HG03159 (cell line): ENCODE measurements around the gene FAM180B.
"Not testable (repeated sequence)": the region's sequence is repeated elsewhere in the genome, so short reads cannot be mapped to it uniquely, and the experiment has no call there.

Source experiments
- ATAC-seq: cut with Tn5 transposase; IDR thresholded peaks from one replicate; pipeline ENCODE4 v1.9.1; 2021; ENCODE audit warnings: mild to moderate bottlenecking, moderate library complexity; ENCODE audit not compliant: unreplicated experiment

The FAM180B gene, protein sequence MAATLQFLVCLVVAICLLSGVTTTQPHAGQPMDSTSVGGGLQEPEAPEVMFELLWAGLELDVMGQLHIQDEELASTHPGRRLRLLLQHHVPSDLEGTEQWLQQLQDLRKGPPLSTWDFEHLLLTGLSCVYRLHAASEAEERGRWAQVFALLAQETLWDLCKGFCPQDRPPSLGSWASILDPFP

GRCh38 chr11:47586098-47586855 lies at the start of gene FAM180B:
Gene FAM180B, plus strand, starts transcription at chr11:47586678. Its CDS starts 91 bp downstream, at chr11:47586769.
- no peak for ATAC-seq

DNA sequence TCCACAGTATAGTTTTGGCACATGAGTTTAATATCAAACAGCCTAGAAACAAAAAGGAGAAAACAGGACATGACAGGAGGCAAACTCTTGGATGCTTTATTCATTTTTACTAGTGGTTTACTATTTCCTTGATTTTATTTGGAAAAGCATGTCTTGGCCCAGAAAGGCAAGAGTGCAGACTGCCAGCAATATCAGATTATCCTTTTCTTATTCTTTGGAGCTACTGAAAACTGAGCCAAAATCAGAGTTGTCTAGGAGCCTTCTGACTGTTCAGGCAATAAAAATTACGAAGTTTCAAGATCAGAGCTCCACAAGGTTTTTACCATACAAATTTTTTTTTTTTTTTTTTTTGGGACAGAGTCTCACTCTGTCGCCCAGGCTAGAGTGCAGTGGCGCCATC lies 49.6 kb upstream of the FAM180B start:
- ATAC-seq, result no peak

GRCh38 chr11:47538741-47539565 lies 47.5 kb upstream of the FAM180B start:
- ATAC-seq, result no peak

GRCh38 chr11:47539681-47540039 lies 46.8 kb upstream of the FAM180B start:
- ATAC-seq, result no peak

- no peak for ATAC-seq
Observed at GRCh38 chr11:47541070-47541469, 45.4 kb upstream of the FAM180B start.

DNA sequence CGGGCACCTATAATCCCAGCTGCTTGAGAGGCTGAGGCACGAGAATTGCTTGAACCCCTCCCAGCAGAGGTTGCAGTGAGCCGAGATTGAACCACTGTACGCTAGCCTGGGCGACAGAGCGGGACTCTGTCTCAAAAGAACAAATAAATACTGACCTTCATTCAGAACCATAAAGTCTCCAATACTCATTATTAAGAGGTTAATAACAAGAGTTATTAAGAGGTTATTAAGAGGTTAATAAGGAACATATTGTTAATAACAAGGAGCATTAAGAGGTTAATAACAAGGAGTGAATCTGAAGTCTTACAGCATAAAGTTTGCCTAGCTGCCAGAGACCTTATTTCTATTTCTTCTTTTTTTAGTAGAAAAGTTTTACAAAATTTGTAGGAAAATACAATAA lies 41.2 kb upstream of the FAM180B start:
- no peak for ATAC-seq

- ATAC-seq, result not testable (repeated sequence)
Observed at GRCh38 chr11:47546274-47546673, 40.2 kb upstream of the FAM180B start.

- ATAC-seq, result no peak
Observed at GRCh38 chr11:47550288-47551047, 36.0 kb upstream of the FAM180B start.

GRCh38 chr11:47551086-47551485 lies 35.4 kb upstream of the FAM180B start:
- no peak for ATAC-seq

GRCh38 chr11:47552056-47552565 lies 34.4 kb upstream of the FAM180B start:
- peak; percentile 3 for ATAC-seq

- peak; percentile 87 for ATAC-seq
Observed at GRCh38 chr11:47552566-47553405, 33.7 kb upstream of the FAM180B start, which contains the start of gene CELF1. Gene CELF1, minus strand, starts transcription at chr11:47553132. Its CDS starts 53,609 bp downstream, at chr11:47499523.

DNA sequence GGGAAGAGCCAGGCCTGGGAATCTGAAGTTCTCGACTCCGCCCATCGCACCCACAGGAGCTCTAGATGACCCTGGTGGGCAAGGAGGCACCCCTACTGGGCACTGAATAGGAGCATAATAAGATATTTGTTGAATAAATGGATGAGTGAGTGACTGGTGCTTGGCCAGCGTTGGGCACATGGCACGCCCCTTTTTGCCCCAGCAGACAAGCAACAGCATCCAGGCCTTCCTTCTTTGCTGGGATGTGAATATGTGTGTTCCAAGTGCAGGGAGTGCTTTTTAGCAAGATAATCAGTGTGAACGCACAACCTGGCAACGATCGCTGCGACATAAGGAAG lies 33.1 kb upstream of the FAM180B start:
- ATAC-seq, result peak; percentile 29

- not testable (repeated sequence) for ATAC-seq
Observed at GRCh38 chr11:47557004-47557403, 29.5 kb upstream of the FAM180B start.

DNA sequence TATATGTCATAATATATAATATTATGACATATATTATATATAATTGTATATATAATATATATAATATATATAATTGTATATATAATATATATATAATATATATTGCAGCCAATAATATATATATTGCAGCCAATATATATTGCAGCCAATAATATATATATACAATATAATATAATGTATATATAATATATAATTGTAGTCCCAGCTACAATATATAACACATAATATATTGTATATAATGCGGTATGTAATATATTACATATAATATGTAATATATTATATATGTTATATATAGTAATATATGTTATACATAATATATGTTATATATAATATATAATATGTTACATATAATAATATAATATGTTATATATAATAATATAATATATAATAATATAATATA lies 27.8 kb upstream of the FAM180B start:
- no peak for ATAC-seq

DNA sequence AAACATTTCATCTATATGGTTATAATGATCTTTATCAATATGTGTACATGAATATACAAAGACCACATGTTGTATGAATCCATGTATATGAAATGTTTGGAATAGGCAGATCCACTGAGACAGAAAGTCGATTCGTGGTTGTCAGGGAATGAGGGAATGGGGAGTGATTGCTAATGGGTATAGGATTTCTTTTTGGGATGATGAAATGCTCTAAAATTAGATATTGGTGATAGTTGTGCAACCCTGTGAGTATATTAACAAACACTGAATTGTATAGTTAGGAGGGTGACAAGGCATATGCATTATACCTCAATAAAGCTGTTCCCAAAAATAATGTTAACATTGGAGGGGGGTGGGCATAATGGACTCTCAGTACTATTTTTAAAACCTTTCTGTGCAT lies 26.1 kb upstream of the FAM180B start:
- ATAC-seq, result no peak

GRCh38 chr11:47562393-47562792 lies 24.1 kb upstream of the FAM180B start:
- not testable (repeated sequence) for ATAC-seq

DNA sequence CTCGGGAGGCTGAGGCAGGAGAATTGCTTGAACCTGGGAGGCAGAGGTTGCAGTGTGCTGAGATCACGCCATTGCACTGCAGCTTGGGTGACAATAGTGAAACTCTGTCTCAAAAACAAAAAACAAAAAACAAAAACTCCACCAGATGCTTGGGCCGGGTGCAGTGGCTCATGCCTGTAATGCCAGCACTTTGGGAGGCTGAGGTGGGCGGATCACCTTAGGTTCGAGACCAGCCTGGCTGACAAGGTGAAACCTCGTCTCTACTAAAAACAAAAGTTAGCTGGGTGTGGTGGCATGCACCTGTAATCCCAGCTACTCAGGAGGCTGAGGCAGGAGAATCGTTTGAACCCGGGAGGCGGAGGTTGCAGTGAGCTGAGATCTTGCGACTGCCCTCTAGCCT lies 22.1 kb upstream of the FAM180B start:
- ATAC-seq, result not testable (repeated sequence)

DNA sequence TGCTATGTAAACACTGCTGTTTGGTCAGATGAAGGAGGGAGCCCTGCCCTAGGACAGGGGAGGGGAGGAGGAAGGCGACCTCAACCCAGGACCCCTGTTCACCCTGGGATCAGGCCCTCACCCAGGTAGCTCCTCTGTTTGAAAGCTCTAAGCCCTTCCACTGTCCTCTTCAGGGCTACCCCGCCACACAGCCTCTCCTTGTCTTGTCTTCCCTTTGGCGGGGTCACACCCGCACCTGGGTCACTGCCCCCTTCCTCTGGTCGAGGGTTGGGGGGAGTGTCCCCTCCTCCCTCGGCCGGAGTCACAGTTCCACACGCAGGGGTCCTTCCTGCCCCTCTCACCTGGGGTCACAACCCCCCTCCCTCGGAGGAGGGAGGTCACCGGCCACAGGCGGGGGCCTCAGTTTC lies 21.5 kb upstream of the FAM180B start:
- no peak for ATAC-seq

DNA sequence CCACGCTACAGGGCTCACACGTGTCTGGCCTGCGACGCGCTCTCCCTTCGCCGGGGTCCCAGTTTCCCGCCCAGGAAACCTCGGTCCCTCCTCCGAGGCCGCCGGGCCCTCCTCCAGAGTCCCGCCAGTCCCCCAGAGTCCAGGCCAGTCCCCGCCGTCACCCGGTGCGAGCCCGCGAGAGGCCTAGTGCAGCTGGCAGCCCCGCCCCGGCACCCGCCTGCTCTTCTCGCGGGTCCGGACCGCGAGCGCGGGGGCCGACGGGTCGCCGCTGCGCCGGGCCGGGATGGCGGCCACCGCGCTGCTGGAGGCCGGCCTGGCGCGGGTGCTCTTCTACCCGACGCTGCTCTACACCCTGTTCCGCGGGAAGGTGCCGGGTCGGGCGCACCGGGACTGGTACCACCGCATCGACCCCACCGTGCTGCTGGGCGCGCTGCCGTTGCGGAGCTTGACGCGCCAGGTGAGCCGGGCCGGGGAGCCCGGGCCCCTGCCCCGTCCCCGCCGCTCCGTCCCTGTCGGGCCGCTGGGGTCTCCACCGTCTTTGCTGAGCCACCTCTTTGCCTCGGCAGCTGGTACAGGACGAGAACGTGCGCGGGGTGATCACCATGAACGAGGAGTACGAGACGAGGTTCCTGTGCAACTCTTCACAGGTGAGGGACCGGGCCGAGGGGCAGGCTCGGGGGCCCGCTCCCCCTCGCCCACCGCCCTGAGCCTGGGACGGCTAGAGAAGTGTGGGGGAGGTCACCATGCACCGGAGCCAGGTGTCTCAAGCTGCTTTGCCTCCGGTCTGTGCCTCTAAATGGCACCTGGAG lies 20.9 kb upstream of the FAM180B start, which contains the start of gene PTPMT1:
PTPMT1 (plus strand) TSS at position 260 of the 809 bp plus-strand sequence; CDS start at position 284, 24 bp downstream.
- peak; percentile 85 for ATAC-seq
